ENCODE results near the gene CCS.
"Not testable (repeated sequence)": the region's sequence is repeated elsewhere in the genome, so short reads cannot be mapped to it uniquely, and the experiment has no call there.

CCS gene

GRCh38 chr11:66592457-66593302 lies at the start of gene CCS, which contains the start of gene CCDC87:
TSS of gene CCS (plus strand) at chr11:66593185. CDS start at chr11:66593262, 77 bp downstream.
TSS of gene CCDC87 (minus strand) at chr11:66593063. CDS start at chr11:66593015, 48 bp downstream.
- peak; percentile 94 for DNase-seq

GRCh38 chr11:66543263-66544107 lies 49.5 kb upstream of the CCS start:
- no peak for DNase-seq

GRCh38 chr11:66544952-66545351 lies 48.0 kb upstream of the CCS start:
- DNase-seq, result not testable (repeated sequence)

GRCh38 chr11:66545701-66546367 lies 47.2 kb upstream of the CCS start, which contains the start of gene ZDHHC24:
TSS of gene ZDHHC24 (minus strand) at chr11:66546048. CDS start at chr11:66546003, 45 bp downstream.
- DNase-seq, result peak; percentile 92

GRCh38 chr11:66546368-66546965 lies 46.5 kb upstream of the CCS start, which contains the start of gene ACTN3:
TSS of gene ACTN3 (plus strand) at chr11:66546903. CDS start at chr11:66546938, 35 bp downstream.
- DNase-seq, result no peak

GRCh38 chr11:66546966-66547661 lies 45.9 kb upstream of the CCS start:
- no peak for DNase-seq

- DNase-seq, result no peak
Measured at GRCh38 chr11:66547662-66548009, 45.3 kb upstream of the CCS start.

- no peak for DNase-seq
Measured at GRCh38 chr11:66548041-66548440, 44.9 kb upstream of the CCS start.

GRCh38 chr11:66548774-66549630 lies 44.0 kb upstream of the CCS start:
- DNase-seq, result no peak

GRCh38 chr11:66549696-66550095 lies 43.3 kb upstream of the CCS start:
- no peak for DNase-seq

- no peak for DNase-seq
Measured at GRCh38 chr11:66550887-66551286, 42.1 kb upstream of the CCS start.

GRCh38 chr11:66554602-66555001 lies 38.4 kb upstream of the CCS start:
- DNase-seq, result no peak

- no peak for DNase-seq
Measured at GRCh38 chr11:66555416-66555815, 37.6 kb upstream of the CCS start.

- peak; percentile 14 for DNase-seq
Measured at GRCh38 chr11:66556086-66556485, 36.9 kb upstream of the CCS start.

GRCh38 chr11:66557733-66558326 lies 35.2 kb upstream of the CCS start:
- no peak for DNase-seq

- DNase-seq, result no peak
Measured at GRCh38 chr11:66559142-66559865, 33.7 kb upstream of the CCS start.

GRCh38 chr11:66559866-66560676 lies 32.9 kb upstream of the CCS start:
- no peak for DNase-seq

- DNase-seq, result no peak
Measured at GRCh38 chr11:66561178-66561974, 31.6 kb upstream of the CCS start.
